H1 (cell line): ENCODE data around the gene FCGR2B. TPM values are rescaled to one million over a fixed set of nuclear protein-coding genes. Genes with fewer than 3 reads are reported as not detected.
"Not testable (repeated sequence)": the region's sequence is repeated elsewhere in the genome, so short reads cannot be mapped to it uniquely, and the experiment has no call there.

Experiments
- CTCF ChIA-PET: fragments of 300-600 bp; sonication (Branson Sonifier 250); formaldehyde crosslinking; loops from one replicate; lab custom pipeline; 2021; ENCODE audit not compliant: partially characterized antibody; lab: Charles Lee
- POLR2A ChIA-PET: fragments of 300-600 bp; sonication (Branson Sonifier 250); formaldehyde crosslinking; loops from one replicate; lab custom pipeline; 2021; ENCODE audit warnings: inconsistent platforms; ENCODE audit not compliant: partially characterized antibody; lab: Charles Lee
- DNase-seq, 2 experiments: peaks; one replicate each; pipeline versions ENCODE4 v3.0.0 to v3.0.0-alpha.2; 2010 to 2022; ENCODE audit warnings: low spot score in 2 of 2, low read depth in 1 of 2, mixed read lengths in 1 of 2
- FAIRE-seq: peaks from 2 replicates; lab custom pipeline; 2011; peaks lifted over from hg19 to GRCh38; lab: Jason Lieb, UNC
- H2AFZ ChIP-seq: 2 replicates; pipeline ENCODE4 v1.8.1; 2012; ENCODE audit warnings: low read length, inconsistent platforms
- H2AK5ac ChIP-seq: 2 replicates; pipeline ENCODE4 v1.6.1; 2013; ENCODE audit warnings: low read depth, low read length
- H2BK120ac ChIP-seq: replicated peaks from 2 replicates; pipeline ENCODE3; 2013; ENCODE audit warnings: low read depth, low read length, inconsistent platforms
- H2BK12ac ChIP-seq: 2 replicates; pipeline ENCODE4 v1.6.1; 2013; ENCODE audit warnings: low read depth, low read length
- H2BK15ac ChIP-seq: 2 replicates; pipeline ENCODE4 v1.6.1; 2013; ENCODE audit warnings: low read length
- H2BK20ac ChIP-seq: 2 replicates; pipeline ENCODE4 v1.6.1; 2013; ENCODE audit warnings: low read length
- H2BK5ac ChIP-seq: 2 replicates; pipeline ENCODE4 v1.6.1; 2013; ENCODE audit warnings: low read depth, low read length
- H3K14ac ChIP-seq: 2 replicates; pipeline ENCODE4 v1.6.1; 2013; ENCODE audit warnings: inconsistent platforms; ENCODE audit not compliant: insufficient read length
- H3K18ac ChIP-seq: 2 replicates; pipeline ENCODE4 v1.6.1; 2013; ENCODE audit warnings: low read length; ENCODE audit errors: extremely low read depth
- H3K23ac ChIP-seq: 2 replicates; pipeline ENCODE4 v1.6.1; 2013; ENCODE audit warnings: inconsistent platforms; ENCODE audit not compliant: insufficient read length
- H3K23me2 ChIP-seq: 2 replicates; pipeline ENCODE4 v1.6.1; 2013; ENCODE audit warnings: low read depth, low read length
- H3K27ac ChIP-seq: 2 replicates; pipeline ENCODE4 v1.6.1; 2011; ENCODE audit warnings: low read depth, low read length, inconsistent platforms
- H3K27me3 ChIP-seq, 4 experiments: replicated peaks in 1 of 4; 1 replicate in 1 of 4; 2 replicates in 3 of 4; pipeline versions ENCODE4 v1.6.1 to v1.8.1; 2011 to 2013; ENCODE audit warnings: low read length in 3 of 4, mild to moderate bottlenecking in 3 of 4, inconsistent platforms in 2 of 4, mixed read lengths in 2 of 4, moderate library complexity in 1 of 4; ENCODE audit not compliant: control insufficient read depth in 3 of 4, insufficient read depth in 3 of 4; ENCODE audit errors: extremely low read depth in 1 of 4
- H3K36me3 ChIP-seq, 4 experiments: 2 replicates each; pipeline versions ENCODE4 v1.6.1 to v1.8.1; 2011 to 2013; ENCODE audit warnings: mild to moderate bottlenecking in 4 of 4, low read length in 3 of 4, moderate library complexity in 2 of 4, control low read depth in 1 of 4, inconsistent platforms in 1 of 4; ENCODE audit not compliant: insufficient read depth in 4 of 4, control insufficient read depth in 2 of 4
- H3K4ac ChIP-seq: replicated peaks from 2 replicates; pipeline ENCODE3; 2013; ENCODE audit warnings: low read length, low read depth, mixed read lengths, inconsistent platforms; ENCODE audit not compliant: insufficient read length
- H3K4me1 ChIP-seq, 4 experiments: replicated peaks in 1 of 4; 1 replicate in 1 of 4; 2 replicates in 3 of 4; pipeline versions ENCODE4 v1.6.1 to v1.8.1; 2011 to 2013; ENCODE audit warnings: low read length in 3 of 4, inconsistent platforms in 2 of 4, mixed read lengths in 1 of 4; ENCODE audit not compliant: insufficient read depth in 4 of 4, control insufficient read depth in 3 of 4
- H3K4me2 ChIP-seq, 2 experiments: 2 replicates each; pipeline versions ENCODE4 v1.6.1 to v1.8.1; 2011 to 2013; ENCODE audit warnings: low read depth in 2 of 2, low read length in 2 of 2, control low read depth in 1 of 2, inconsistent platforms in 1 of 2, mild to moderate bottlenecking in 1 of 2; ENCODE audit not compliant: insufficient read depth in 1 of 2
- H3K4me3 ChIP-seq, 4 experiments: fragments of 200-600, 300-600 bp in 1 of 4; sonication (generic), shearing (Covaris generic), sonication (Bioruptor Twin) in 1 of 4; 2 replicates each; pipeline versions ENCODE4 v1.5.1 to v1.8.1; 2011 to 2016; ENCODE audit warnings: low read length in 4 of 4, low read depth in 3 of 4, control low read depth in 2 of 4, inconsistent platforms in 2 of 4, mild to moderate bottlenecking in 2 of 4, mixed read lengths in 1 of 4, moderate library complexity in 1 of 4; ENCODE audit not compliant: insufficient read depth in 2 of 4; ENCODE audit errors: extremely low read depth in 1 of 4
- H3K56ac ChIP-seq: replicated peaks from 2 replicates; pipeline ENCODE3; 2013; ENCODE audit warnings: low read depth, mild to moderate bottlenecking, mixed read lengths, low read length, inconsistent platforms; ENCODE audit not compliant: insufficient read length
- H3K79me1 ChIP-seq: 2 replicates; pipeline ENCODE4 v1.6.1; 2013; ENCODE audit warnings: low read depth, low read length, control low read depth
- H3K79me2 ChIP-seq, 2 experiments: 2 replicates each; pipeline versions ENCODE4 v1.6.1 to v1.8.1; 2012 to 2013; ENCODE audit warnings: low read length in 2 of 2, mild to moderate bottlenecking in 2 of 2, inconsistent platforms in 1 of 2; ENCODE audit not compliant: insufficient read depth in 2 of 2, control insufficient read depth in 1 of 2
- H3K9ac ChIP-seq, 4 experiments: replicated peaks in 1 of 4; 1 replicate in 1 of 4; 2 replicates in 3 of 4; pipeline versions ENCODE4 v1.6.1 to v1.8.1; 2011 to 2013; ENCODE audit warnings: low read depth in 3 of 4, low read length in 3 of 4, control low read depth in 2 of 4, mild to moderate bottlenecking in 2 of 4, moderate library complexity in 2 of 4, inconsistent platforms in 1 of 4; ENCODE audit errors: extremely low read depth in 1 of 4
- H3K9me3 ChIP-seq, 2 experiments: 2 replicates each; pipeline versions ENCODE4 v1.6.1 to v1.8.1; 2012 to 2013; ENCODE audit warnings: mild to moderate bottlenecking in 2 of 2, moderate library complexity in 2 of 2, control low read depth in 1 of 2, inconsistent platforms in 1 of 2, low read depth in 1 of 2, low read length in 1 of 2, mixed read lengths in 1 of 2; ENCODE audit not compliant: insufficient read depth in 2 of 2
- H4K20me1 ChIP-seq, 2 experiments: replicated peaks in 1 of 2; 2 replicates each; pipeline versions ENCODE3 to v1.8.1; 2011 to 2013; ENCODE audit warnings: inconsistent platforms in 2 of 2, low read length in 2 of 2, mild to moderate bottlenecking in 1 of 2; ENCODE audit not compliant: insufficient read depth in 2 of 2, control insufficient read depth in 1 of 2
- H4K5ac ChIP-seq: 2 replicates; pipeline ENCODE4 v1.6.1; 2013; ENCODE audit warnings: low read length, low read depth, mixed read lengths, inconsistent platforms; ENCODE audit not compliant: insufficient read length
- H4K8ac ChIP-seq: 2 replicates; pipeline ENCODE4 v1.8.0; 2013; ENCODE audit warnings: mild to moderate bottlenecking, moderate library complexity, low read length, inconsistent platforms; ENCODE audit not compliant: insufficient read depth; ENCODE audit errors: extremely low read depth
- H4K91ac ChIP-seq: replicated peaks from 2 replicates; pipeline ENCODE3; 2013; ENCODE audit warnings: low read length, mixed read lengths, inconsistent platforms; ENCODE audit not compliant: insufficient read length
- KDM1A ChIP-seq: fragments of 200-600, 300-600 bp; sonication (generic); IDR thresholded peaks from 2 replicates; pipeline ENCODE4 v1.7.1; 2016; ENCODE audit warnings: mild to moderate bottlenecking, low read length, borderline replicate concordance
- WGBS, 2 experiments: shearing (Covaris generic) in 1 of 2; methylation state at CpG; one replicate each; pipeline versions ENCODE4 v1.1.6 to v1.1.7; 2013 to 2015; ENCODE audit warnings: low lambda C conversion rate in 2 of 2, mixed read lengths in 2 of 2, inconsistent platforms in 1 of 2, low coverage in 1 of 2, missing lambda C conversion rate in 1 of 2; ENCODE audit not compliant: insufficient replicate concordance in 2 of 2, insufficient coverage in 1 of 2, insufficient read length in 1 of 2; ENCODE audit errors: extremely low coverage in 1 of 2, missing lambda C conversion rate in 1 of 2; 5-methylcytosine and 5-hydroxymethylcytosine counted together
- polyA plus RNA-seq, 7 experiments: library from polyadenylated mRNA; depleted of rRNA in 3 of 7; stranded (reverse) in 5 of 7; unstranded in 2 of 7; fragments of >200 nt in 5 of 7; fragments of 200-250 nt in 2 of 7; gene quantifications; 1 replicate in 5 of 7; 2 replicates in 1 of 7; 4 replicates in 1 of 7; pipeline versions ENCODE4 v1.2.1 to v1.2.3, GENCODE V29; 2011 to 2013; ENCODE audit warnings: missing spikeins in 2 of 7, mixed read lengths in 2 of 7
- total RNA-seq: library from RNA; stranded (reverse); fragmentation: NEBNext Ultra II Directional; extraction: Animal tissue kit (Norgen Biotek cat#: 25700); gene quantifications from 2 replicates; pipeline ENCODE4 v1.2.1, GENCODE V29; 2021

Gene FCGR2B
- total and polyA plus RNA-seq, 2 of the 8 experiments (the other 6 are each of a cell fraction or from before 2014, with no cell fraction given) = 0.05 TPM; not detected in 1

- not testable (repeated sequence) for H2BK20ac ChIP-seq, H2BK12ac ChIP-seq, H3K4me1 ChIP-seq, H3K23ac ChIP-seq, H3K23me2 ChIP-seq, H3K36me3 ChIP-seq, DNase-seq, H3K9ac ChIP-seq, H3K18ac ChIP-seq, H4K91ac ChIP-seq, H3K4ac ChIP-seq, H4K20me1 ChIP-seq, H3K56ac ChIP-seq, H2BK5ac ChIP-seq, H3K27me3 ChIP-seq, H2BK15ac ChIP-seq, H4K5ac ChIP-seq, H3K79me1 ChIP-seq
- peak overlapping the region in 2 of 4 experiments; percentile 63 to 89; a peak in 3 of 8 replicates for H3K4me3 ChIP-seq
- peak overlapping the region; percentile 72 to 88 for H3K4me2 ChIP-seq
- peaks cover 0 to 14% of the 10 kb centered on the region in 2 experiments; a peak in 1 of 4 replicates for H3K9me3 ChIP-seq
- POLR2A ChIA-PET = interaction anchor here (1.2 to 1.8 kb wide), 2 partner anchors 8 to 88 kb away, joined by 3 to 7 read pairs; no protein-coding TSS in a partner anchor
- TF ChIP-seq KDM1A = 0 out of 2 replicates have a peak, but pooled peaks have one; percentile 68
- TF ChIP-seq, all 59 proteins: peak for 1; not testable (repeated sequence) for 58
- H2AFZ ChIP-seq, H2BK120ac ChIP-seq, FAIRE-seq, H3K27ac ChIP-seq, H3K79me2 ChIP-seq, H4K8ac ChIP-seq, CTCF ChIA-PET, H3K14ac ChIP-seq, H2AK5ac ChIP-seq: not testable (repeated sequence)
- 89% methylated on average over 7 of the region's 7 CpGs; no CpG with 5 or more reads in 1 of the 2 experiments for WGBS, 2 experiments
Observed at GRCh38 chr1:161620399-161620798, 42.5 kb upstream of the FCGR2B start.
